IPS-11a (cell line): Measurements from ENCODE around the gene NFILZ.

Experiments used
- H3K4me3 ChIP-seq: one replicate; pipeline ENCODE4 v1.5.1; 2013; ENCODE audit warnings: low read depth, low read length, control low read depth

The NFILZ gene

GRCh38 chr19:8641221-8641907 is 10.9 kb downstream of the NFILZ start:
- no peak overlapping the region for H3K4me3 ChIP-seq

GRCh38 chr19:8641908-8642547 is 11.6 kb downstream of the NFILZ start:
- no peak overlapping the region for H3K4me3 ChIP-seq

DNA sequence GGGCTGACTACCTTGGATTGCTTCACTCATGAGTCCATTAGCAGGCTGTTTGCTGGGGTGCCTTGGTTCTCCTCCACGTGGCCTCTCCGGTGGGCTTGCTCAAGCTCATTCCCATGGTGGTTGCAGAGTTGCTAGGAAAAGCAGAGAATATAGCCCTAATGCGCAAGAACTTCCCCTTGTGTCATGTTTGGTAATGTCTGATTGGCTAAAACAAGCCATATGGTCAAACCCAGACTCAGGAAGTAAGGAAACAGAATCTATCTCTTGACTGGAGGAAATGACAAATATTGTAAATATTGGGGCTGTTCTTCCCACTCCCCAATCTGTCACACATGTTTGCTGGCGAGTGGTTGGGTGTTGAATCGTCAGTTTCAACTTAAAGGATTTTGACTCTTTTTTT is 12.1 kb downstream of the NFILZ start:
- no peak overlapping the region for H3K4me3 ChIP-seq

DNA sequence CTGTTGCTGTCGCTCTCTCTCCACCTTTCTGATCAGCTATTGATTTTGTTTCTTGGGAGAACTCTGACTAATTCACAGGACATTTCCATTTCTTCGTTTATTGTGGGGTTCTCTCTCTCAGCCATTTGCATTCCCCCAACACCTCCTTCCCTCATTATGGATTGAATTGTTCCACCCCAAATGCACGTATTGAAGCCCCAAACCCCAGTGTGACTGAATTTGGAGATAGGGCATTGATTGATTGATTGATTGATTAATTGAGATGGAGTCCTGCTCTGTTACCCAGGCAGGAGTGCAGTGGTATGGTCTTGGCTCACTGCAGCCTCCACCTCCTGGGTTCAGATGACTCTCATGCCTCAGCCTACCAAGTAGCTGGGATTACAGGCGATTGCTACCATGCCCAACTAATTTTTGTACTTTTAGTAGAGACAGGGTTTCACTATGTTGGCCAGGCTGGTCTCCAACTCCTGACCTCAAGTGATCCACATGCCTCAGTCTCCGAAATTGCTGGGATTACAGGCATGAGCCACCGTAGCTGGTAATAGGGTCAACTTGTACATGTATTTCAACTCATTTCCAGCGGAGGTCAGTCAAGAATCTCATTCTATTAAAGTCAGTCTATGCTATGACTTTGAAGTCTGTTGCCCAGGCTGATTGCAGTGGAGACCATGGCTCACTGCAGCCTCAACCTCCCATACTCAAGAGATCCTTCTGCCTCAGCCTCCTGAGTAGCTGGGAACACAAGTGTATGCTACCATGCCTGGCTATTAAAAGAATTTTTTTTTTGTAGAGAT is 13.6 kb downstream of the NFILZ start:
- no peak overlapping the region for H3K4me3 ChIP-seq

- no peak overlapping the region for H3K4me3 ChIP-seq
Measured at GRCh38 chr19:8648240-8648639, 17.8 kb downstream of the NFILZ start.

- no peak overlapping the region for H3K4me3 ChIP-seq
Measured at GRCh38 chr19:8654591-8655339, 24.3 kb downstream of the NFILZ start.

- no peak overlapping the region for H3K4me3 ChIP-seq
Measured at GRCh38 chr19:8655340-8655709, 24.9 kb downstream of the NFILZ start.

- no peak overlapping the region for H3K4me3 ChIP-seq
Measured at GRCh38 chr19:8657869-8658268, 27.4 kb downstream of the NFILZ start.

DNA sequence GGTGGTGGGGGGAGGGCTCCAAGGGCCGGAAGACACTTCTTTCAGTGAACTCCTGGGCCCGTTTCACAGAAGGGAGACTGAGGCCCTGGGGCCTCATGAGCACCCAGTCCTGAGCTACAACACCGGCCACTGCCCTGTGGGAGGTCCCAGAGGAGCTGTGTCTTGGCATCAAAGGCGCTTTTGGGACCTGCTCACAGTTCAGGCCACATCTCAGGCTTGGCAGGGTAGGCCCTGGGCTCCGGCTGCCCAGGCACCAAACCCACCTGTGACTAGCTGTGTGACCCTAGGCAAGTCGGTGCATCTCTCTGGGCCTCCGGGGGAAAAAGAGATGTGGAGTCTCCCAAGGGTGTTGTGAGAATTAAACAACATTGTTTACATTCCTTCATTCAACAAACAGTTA is 29.5 kb downstream of the NFILZ start:
- H3K4me3 ChIP-seq: no peak overlapping the region

GRCh38 chr19:8662263-8662662 is 31.8 kb downstream of the NFILZ start:
- H3K4me3 ChIP-seq: no peak overlapping the region

- H3K4me3 ChIP-seq: no peak overlapping the region
Measured at GRCh38 chr19:8663920-8664670, 33.7 kb downstream of the NFILZ start.

GRCh38 chr19:8664671-8665057 is 34.2 kb downstream of the NFILZ start:
- H3K4me3 ChIP-seq: no peak overlapping the region

- H3K4me3 ChIP-seq: no peak overlapping the region
Measured at GRCh38 chr19:8665468-8666213, 35.2 kb downstream of the NFILZ start.

DNA sequence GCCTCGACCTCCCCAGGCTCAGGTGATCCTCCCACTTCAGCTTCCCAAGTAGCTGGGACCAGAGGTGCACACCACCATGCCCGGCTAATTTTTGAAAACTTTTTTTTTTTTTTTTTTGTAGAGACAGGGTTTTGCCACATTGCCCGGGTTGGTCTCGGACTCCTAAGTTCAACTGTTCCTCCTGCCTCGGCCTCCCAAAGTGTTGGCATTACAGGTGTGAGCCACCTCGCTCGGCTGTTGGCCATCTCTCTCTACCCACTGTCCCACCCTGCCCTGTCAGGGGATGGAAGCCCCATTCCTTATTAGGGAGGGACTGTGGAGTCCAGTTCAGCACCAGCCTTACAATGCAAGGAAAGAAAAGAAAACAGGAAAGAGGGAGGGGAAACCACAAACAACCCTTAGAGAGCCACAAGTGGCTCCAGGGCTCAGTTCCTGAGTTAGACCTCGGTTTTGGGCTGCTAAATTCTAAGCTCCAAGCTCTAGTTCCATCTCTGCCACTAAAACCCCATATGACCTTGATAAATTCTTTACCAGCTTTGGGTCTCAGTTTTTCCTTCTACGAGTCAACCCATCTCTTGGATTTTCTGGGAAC is 36.5 kb downstream of the NFILZ start:
- H3K4me3 ChIP-seq: no peak overlapping the region

DNA sequence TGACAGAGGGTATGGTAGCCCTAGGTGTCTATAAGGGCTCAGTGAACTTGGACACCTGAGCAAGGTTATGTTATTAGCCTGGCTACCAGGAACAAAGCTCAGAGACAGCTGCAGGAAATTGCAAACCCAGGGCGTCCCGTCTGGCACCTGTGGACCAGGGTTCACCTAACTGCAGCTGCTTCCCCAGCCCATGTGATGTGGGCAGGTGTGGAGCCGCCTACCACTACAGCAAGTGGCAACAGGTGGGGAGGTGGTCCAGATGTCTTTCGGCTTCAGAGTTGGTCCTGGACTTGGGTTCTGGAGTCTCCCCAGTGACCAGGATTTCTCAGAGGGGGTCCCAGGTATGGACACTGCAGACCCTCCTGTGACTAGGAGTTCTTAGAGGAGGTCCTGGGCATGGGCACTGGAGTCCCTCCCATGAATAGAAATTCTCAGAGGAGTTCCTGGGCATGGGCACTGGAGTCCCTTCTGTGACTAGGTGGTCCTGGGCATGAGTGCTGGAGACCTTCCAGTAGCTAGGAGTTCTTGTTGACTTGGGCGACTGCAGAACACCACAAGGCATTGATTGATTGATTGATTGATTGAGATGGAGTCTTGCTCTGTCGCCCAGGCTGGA is 43.0 kb downstream of the NFILZ start:
- no peak overlapping the region for H3K4me3 ChIP-seq

DNA sequence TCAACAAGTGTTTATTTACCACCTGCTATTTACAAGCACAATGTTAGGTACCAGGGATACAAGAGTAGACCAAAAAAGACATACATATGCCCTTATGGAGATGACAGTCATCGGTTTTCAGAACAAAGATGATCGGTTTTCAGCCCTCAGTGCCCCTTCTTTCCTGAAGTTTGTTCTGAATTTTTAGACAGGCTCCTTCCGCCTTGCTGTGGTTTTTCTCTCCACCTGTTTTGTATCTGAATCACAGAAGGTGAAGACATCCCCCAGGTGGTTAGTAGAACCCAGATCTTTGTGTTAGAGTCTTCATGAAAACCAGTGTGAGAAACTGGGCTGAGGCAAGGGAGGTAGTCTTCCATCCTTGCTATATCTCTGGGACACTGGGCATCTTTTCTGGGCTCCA is 44.6 kb downstream of the NFILZ start:
- H3K4me3 ChIP-seq: no peak overlapping the region

DNA sequence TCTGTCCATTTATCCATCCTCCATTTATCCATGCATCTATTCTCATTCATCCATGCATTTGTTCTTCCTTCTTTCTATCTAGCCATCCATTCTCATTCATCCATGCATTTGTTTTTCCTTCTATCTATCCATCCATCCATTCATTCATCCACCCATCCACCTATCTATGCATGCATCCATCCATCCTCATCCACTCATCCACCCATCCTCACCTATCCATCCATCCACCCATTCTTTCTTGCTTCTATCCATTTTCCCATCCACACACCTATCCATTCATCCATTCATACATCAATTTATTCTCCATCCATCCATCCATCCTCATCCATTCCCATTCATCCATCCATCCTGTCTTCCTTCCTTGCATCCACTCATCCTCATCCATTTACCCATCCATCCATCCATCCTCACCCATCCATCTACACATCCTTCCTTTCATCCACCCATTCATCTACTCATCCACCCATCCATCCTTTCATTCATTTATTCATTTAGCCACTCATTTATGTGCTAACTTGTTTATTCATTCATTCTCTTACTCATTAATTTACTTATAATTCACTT is 47.9 kb downstream of the NFILZ start:
- no peak overlapping the region for H3K4me3 ChIP-seq
